ENCODE data around the gene GLA.
A peak's percentile ranks its signal among the peaks of the same experiment; 100 is the strongest.

GLA gene

DNA sequence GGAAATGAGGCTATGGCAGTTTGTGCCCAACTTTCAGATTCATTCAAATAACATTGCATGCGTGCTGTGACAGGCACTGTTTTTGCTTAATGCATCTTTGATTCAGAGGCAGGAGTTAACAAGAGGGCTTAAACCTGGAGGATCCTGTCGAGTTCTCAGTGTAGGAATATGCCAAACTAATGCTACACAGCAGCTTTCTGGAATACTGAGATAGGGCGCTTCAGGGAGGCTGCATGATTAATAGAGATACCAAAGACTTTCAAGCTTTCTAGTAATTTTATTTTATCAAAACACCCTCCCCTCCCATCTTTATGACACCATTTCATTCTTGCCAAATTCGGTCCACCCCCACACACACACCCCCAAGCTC lies 58.5 kb downstream of the GLA start:
- no peak for DNase-seq (ENCODE audit: low spot score)

DNA sequence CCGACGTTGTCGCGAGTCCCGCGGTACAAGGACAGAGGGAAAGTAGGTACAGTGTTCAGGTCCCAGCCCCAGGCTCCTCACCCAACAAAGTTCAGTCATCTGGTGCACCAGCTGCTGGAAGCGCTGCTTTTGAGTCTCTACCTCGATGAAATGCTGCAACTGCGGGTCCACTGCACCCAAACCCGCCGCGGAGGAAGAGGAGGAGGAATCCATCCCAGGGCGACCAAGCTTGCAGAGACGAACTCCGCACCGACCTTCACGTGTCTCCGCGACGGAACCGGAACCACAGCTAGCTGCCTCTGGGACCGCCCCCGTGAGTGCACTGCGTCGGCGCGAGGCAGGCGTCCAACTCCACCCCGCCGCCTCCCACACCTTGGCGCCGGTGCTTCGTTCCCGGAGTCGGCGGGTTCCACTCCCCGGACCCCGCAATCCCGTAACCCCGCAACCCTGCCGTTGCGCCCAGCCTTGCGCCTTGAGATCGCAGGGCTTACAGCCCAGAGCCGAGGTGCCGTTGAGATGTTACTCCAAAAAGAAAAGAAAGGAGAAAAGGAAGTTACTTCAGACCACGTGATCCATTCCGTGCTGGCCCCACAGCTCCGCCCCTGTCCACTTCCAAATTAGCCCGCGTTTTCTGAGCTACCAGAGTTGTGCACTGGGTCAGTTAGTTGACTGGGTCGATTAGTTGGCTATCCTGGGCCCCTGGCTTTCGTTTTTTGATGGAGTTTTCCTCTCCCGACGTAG lies 59.1 kb downstream of the GLA start, which contains the start of gene TIMM8A:
TIMM8A (minus strand) TSS at position 291 of the 741 bp plus-strand sequence; CDS start at position 213, 78 bp downstream.
- DNase-seq (ENCODE audit: low spot score): peak; percentile 69

DNA sequence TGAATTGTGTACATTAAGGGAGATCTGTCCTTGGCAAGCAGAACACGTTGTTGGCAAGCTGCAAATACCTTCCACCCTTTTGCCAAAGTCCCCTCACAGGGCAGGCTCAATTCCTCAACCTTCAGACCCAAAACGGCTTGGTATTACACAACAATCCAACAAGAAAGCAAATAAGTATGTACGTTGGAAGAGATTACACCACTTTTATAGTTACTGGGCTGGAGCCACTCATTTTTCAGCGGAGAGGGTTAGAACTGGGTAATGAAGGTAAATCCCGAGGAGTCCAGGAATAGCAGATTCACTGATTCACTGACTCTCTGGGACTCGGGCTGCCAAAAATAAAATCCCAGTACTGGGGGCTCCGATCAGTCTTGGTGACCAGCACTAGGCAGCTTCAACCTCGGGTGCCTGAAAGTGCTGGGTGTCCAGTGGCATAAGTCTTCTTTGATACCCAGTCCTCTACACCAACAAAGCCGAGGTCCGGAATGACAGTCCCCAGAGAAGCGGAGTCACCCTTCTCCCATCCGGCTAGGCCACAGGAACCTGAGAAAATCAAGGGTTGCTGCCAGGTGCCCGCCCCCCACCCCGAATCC lies 59.8 kb downstream of the GLA start:
- no peak for DNase-seq (ENCODE audit: low spot score)

All from CD4-positive, alpha-beta T cell treated with Interleukin-6 at 100 ng/mL for 8 hours (primary cell).